HepG2 (cell line): ENCODE results near the gene RALY. TPM values are rescaled to one million over a fixed set of nuclear protein-coding genes. Genes with fewer than 3 reads are reported as not detected.
A peak's percentile ranks its signal among the peaks of the same experiment; 100 is the strongest.

ENCODE experiments used
- ATAC-seq: fragments of 200-7000 bp; cut with Tn5 transposase; 3 replicates; pipeline ENCODE4 v1.9.1; 2020; ENCODE audit warnings: mild to moderate bottlenecking, moderate library complexity
- BruUV-seq: library from RNA; stranded (reverse); fragments of 400-500 nt; replicated peaks from 2 replicates; lab custom pipeline; 2021; lab: Mats Ljungman, UMichigan
- CTCF ChIA-PET: fragments of 300-600 bp; formaldehyde crosslinking; extraction: SDS; loops from one replicate; lab custom pipeline; 2021; ENCODE audit warnings: low total read pairs, inconsistent platforms, low intra/inter-chr PET ratio; lab: Yijun Ruan, JAX
- POLR2A ChIA-PET: fragments of 350-600 bp; sonication (Branson Sonifier 250); formaldehyde crosslinking; loops from one replicate; lab custom pipeline; 2020; ENCODE audit warnings: antibody characterized with exemption, inconsistent platforms; lab: Yijun Ruan, JAX
- DNase-seq: peaks from one replicate; pipeline ENCODE4 v3.0.0-alpha.2; 2015; ENCODE audit warnings: low spot score
- FAIRE-seq: peaks from 3 replicates; lab custom pipeline; 2011; peaks lifted over from hg19 to GRCh38; lab: Jason Lieb, UNC
- H2AFZ ChIP-seq: one replicate; pipeline ENCODE4 v1.6.1; 2011; ENCODE audit warnings: low read length, inconsistent platforms
- H3K27ac ChIP-seq: fragments of 300-600 bp; 3 replicates; pipeline ENCODE4 v1.8.0; 2011; ENCODE audit warnings: mixed run types, mild to moderate bottlenecking, mixed read lengths, low read length, inconsistent platforms; ENCODE audit not compliant: insufficient read depth; ENCODE audit errors: extremely low read length
- H3K27me3 ChIP-seq, 2 experiments: fragments of 200-600 bp in 1 of 2; 2 replicates in 1 of 2; 3 replicates in 1 of 2; pipeline versions ENCODE4 v1.6.0 to v1.8.0; 2011; ENCODE audit warnings: low read length in 2 of 2, mild to moderate bottlenecking in 2 of 2, moderate library complexity in 2 of 2, inconsistent platforms in 1 of 2; ENCODE audit not compliant: insufficient read depth in 2 of 2, control insufficient read depth in 1 of 2
- H3K36me3 ChIP-seq, 2 experiments: fragments of 200-600 bp in 1 of 2; replicated peaks in 1 of 2; 2 replicates in 1 of 2; 3 replicates in 1 of 2; pipeline versions ENCODE4 v1.5.1 to v1.8.0; 2011; ENCODE audit warnings: low read length in 2 of 2, inconsistent platforms in 1 of 2; ENCODE audit not compliant: insufficient read depth in 2 of 2, control insufficient read depth in 1 of 2
- H3K4me1 ChIP-seq: 2 replicates; pipeline ENCODE4 v1.5.1; 2012; ENCODE audit warnings: low read length, inconsistent platforms; ENCODE audit not compliant: insufficient read depth
- H3K4me2 ChIP-seq: 2 replicates; pipeline ENCODE4 v1.6.0; 2011; ENCODE audit warnings: low read depth, low read length, inconsistent platforms
- H3K4me3 ChIP-seq, 3 experiments: fragments of 200-600 bp in 1 of 3; sonication (generic), shearing (Covaris generic) in 1 of 3; replicated peaks in 1 of 3; 2 replicates each; pipeline ENCODE4 v1.5.1; 2011 to 2016; ENCODE audit warnings: low read length in 3 of 3, inconsistent platforms in 2 of 3, low read depth in 2 of 3, mild to moderate bottlenecking in 2 of 3, control low read depth in 1 of 3, mixed read lengths in 1 of 3; ENCODE audit not compliant: insufficient read depth in 1 of 3
- H3K79me2 ChIP-seq: one replicate; pipeline ENCODE4 v1.6.1; 2011; ENCODE audit warnings: low read length, inconsistent platforms; ENCODE audit not compliant: insufficient read depth
- H3K9ac ChIP-seq: 2 replicates; pipeline ENCODE4 v1.6.0; 2011; ENCODE audit warnings: mild to moderate bottlenecking, low read depth, low read length, inconsistent platforms; ENCODE audit not compliant: insufficient read depth
- H3K9me3 ChIP-seq: 2 replicates; pipeline ENCODE4 v1.5.1; 2012; ENCODE audit warnings: mild to moderate bottlenecking, low read length
- H4K20me1 ChIP-seq: 2 replicates; pipeline ENCODE4 v1.6.0; 2011; ENCODE audit warnings: inconsistent platforms, mild to moderate bottlenecking, low read length, moderate library complexity; ENCODE audit not compliant: insufficient read depth
- MTA3 ChIP-seq: sonication (generic); formaldehyde crosslinking; IDR thresholded peaks from 2 replicates; pipeline ENCODE4 v1.4.0; 2020; ENCODE audit warnings: missing genetic modification reagents
- SP1 ChIP-seq, 2 experiments: fragments of 450-650 bp in 1 of 2; sonication (generic) in 1 of 2; formaldehyde crosslinking in 1 of 2; IDR thresholded peaks; 2 replicates each; pipeline versions ENCODE4 v1.4.0 to v1.6.1; 2016 to 2020; ENCODE audit warnings: missing genetic modification reagents in 1 of 2
- STAG1 ChIP-seq: sonication (generic); formaldehyde crosslinking; IDR thresholded peaks from 2 replicates; pipeline ENCODE4 v1.4.0; 2020; ENCODE audit warnings: missing genetic modification reagents
- ZNF354B ChIP-seq: sonication (generic); formaldehyde crosslinking; IDR thresholded peaks from 2 replicates; pipeline ENCODE4 v1.8.0; 2022; ENCODE audit warnings: mild to moderate bottlenecking, missing genetic modification reagents
- WGBS: methylation state at CpG from one replicate; pipeline ENCODE4 v1.1.6; 2017; ENCODE audit warnings: low lambda C conversion rate; 5-methylcytosine and 5-hydroxymethylcytosine counted together
- in situ Hi-C: cut with HindIII; loops from 2 replicates; pipeline ENCODE4 v1.10.0; 2017; ENCODE audit warnings: low pct_unique_long_range_greater_than_20kb; ENCODE audit not compliant: extremely low pct_ligation_motif_present
- intact Hi-C: fragments of 100-400 bp; cut with micrococcal nuclease; formaldehyde crosslinking; loops from one replicate; pipeline ENCODE4 v1.10.0; 2022; ENCODE audit not compliant: unreplicated experiment
- polyA plus RNA-seq, 8 experiments: library from polyadenylated mRNA; depleted of rRNA in 3 of 8; stranded (reverse) in 7 of 8; unstranded in 1 of 8; fragments of >200 nt; fragmentation: Illumina TruSeq in 4 of 8; extraction: Trizol in 4 of 8; gene quantifications; 2 replicates each; pipeline versions ENCODE4 v1.2.1 to v1.2.3, GENCODE V29; 2011 to 2016; ENCODE audit warnings: low read depth in 4 of 8, missing spikeins in 1 of 8, mixed read lengths in 1 of 8; ENCODE audit not compliant: insufficient read depth in 1 of 8
- total RNA-seq, 5 experiments: library from RNA; depleted of rRNA; stranded (reverse); fragments of >200 nt; fragmentation: Illumina TruSeq; extraction: Trizol; gene quantifications; 2 replicates each; pipeline ENCODE4 v1.2.3, GENCODE V29; 2016; ENCODE audit warnings: low read depth in 1 of 5
- TF ChIP-seq, protein P1 (sequence below): sonication (generic); formaldehyde crosslinking; IDR thresholded peaks from 2 replicates; pipeline ENCODE4 v1.4.0; 2020; ENCODE audit warnings: low read depth, mild to moderate bottlenecking, missing genetic modification reagents
- TF ChIP-seq, protein P2 (sequence below): sonication (generic); formaldehyde crosslinking; IDR thresholded peaks from 2 replicates; pipeline ENCODE4 v1.5.0; 2020; ENCODE audit warnings: mild to moderate bottlenecking, missing genetic modification reagents, borderline replicate concordance
- TF ChIP-seq, protein P3 (sequence below): sonication (generic); formaldehyde crosslinking; conservative IDR thresholded peaks from 2 replicates; pipeline ENCODE4 v1.8.0; 2022; ENCODE audit warnings: missing genetic modification reagents
- TF ChIP-seq, protein P4 (sequence below): sonication (generic); formaldehyde crosslinking; IDR thresholded peaks from 2 replicates; pipeline ENCODE4 v1.4.0; 2020; ENCODE audit warnings: missing genetic modification reagents, borderline replicate concordance
- TF ChIP-seq, protein P5 (sequence below): sonication (generic); formaldehyde crosslinking; IDR thresholded peaks from 2 replicates; pipeline ENCODE4 v1.4.0; 2020; ENCODE audit warnings: missing genetic modification reagents, borderline replicate concordance
- TF ChIP-seq, protein P6 (sequence below): sonication (generic); formaldehyde crosslinking; IDR thresholded peaks from 2 replicates; pipeline ENCODE4 v1.9.0; 2021; ENCODE audit warnings: missing genetic modification reagents, mild to moderate bottlenecking, borderline replicate concordance

The RALY gene
- total and polyA plus RNA-seq, 2 of the 13 experiments (the other 11 are each of a cell fraction or from before 2014, with no cell fraction given), result 178 to 186 TPM

DNA sequence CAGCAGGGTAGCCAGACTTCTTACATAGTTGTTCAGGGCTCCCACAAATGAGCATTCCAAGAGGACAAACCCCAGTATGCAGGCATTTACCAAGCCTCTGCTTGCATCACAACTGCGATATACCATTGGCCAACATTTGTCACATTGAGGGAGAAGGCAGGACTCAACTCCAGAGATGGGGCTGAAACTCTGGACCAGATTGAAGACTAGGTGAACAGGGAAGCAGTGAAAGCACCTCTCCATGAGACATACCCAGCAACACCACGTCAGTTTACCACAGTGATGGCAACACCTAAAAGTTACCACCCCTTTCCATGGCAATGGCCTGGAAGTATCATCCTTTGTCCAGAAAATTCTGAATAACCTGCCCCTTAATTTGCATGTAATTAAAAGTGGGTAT lies 7.9 kb upstream of the RALY start:
- WGBS, result 66% methylated on average over 2 of the region's 2 CpGs
- no peaks in the 10 kb centered on the region for H4K20me1 ChIP-seq
- no peaks in the 10 kb centered on the region for H3K79me2 ChIP-seq
- H3K9ac ChIP-seq, result no peak overlapping the region
- no TSS peak for BruUV-seq
- POLR2A ChIA-PET, result no interaction called here
- CTCF ChIA-PET, result no interaction called here
- DNase-seq (no peak), FAIRE-seq (no peak), ATAC-seq (no peak)
- H3K4me3 ChIP-seq, result no peak overlapping the region
- in situ Hi-C loops (no loop called here), intact Hi-C loops (no loop called here)
- H3K36me3 ChIP-seq, result no peaks in the 10 kb centered on the region
- H3K4me2 ChIP-seq, result no peak overlapping the region
- no peak overlapping the region for H3K27ac ChIP-seq
- H3K4me1 ChIP-seq, result peaks cover 8% of the 10 kb centered on the region
- H2AFZ ChIP-seq, result no peak overlapping the region
- no peaks in the 10 kb centered on the region for H3K9me3 ChIP-seq
- H3K27me3 ChIP-seq, result peaks cover 0 to 2% of the 10 kb centered on the region in 2 experiments; a peak in 1 of 5 replicates
- TF ChIP-seq SP1 (IDR thresholded peaks at IDR 0.05) (no peak), SP1 (CRISPR knock-in tag; IDR thresholded peaks at IDR 0.05) (no peak), ZNF354B (CRISPR knock-in tag) (no peak), MTA3 (CRISPR knock-in tag) (no peak), STAG1 (no peak)
- TF ChIP-seq, protein P1, sequence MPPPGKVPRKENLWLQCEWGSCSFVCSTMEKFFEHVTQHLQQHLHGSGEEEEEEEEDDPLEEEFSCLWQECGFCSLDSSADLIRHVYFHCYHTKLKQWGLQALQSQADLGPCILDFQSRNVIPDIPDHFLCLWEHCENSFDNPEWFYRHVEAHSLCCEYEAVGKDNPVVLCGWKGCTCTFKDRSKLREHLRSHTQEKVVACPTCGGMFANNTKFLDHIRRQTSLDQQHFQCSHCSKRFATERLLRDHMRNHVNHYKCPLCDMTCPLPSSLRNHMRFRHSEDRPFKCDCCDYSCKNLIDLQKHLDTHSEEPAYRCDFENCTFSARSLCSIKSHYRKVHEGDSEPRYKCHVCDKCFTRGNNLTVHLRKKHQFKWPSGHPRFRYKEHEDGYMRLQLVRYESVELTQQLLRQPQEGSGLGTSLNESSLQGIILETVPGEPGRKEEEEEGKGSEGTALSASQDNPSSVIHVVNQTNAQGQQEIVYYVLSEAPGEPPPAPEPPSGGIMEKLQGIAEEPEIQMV, result peak; percentile 58; the same call in 1 of the 2 replicates
- TF ChIP-seq, protein P2, sequence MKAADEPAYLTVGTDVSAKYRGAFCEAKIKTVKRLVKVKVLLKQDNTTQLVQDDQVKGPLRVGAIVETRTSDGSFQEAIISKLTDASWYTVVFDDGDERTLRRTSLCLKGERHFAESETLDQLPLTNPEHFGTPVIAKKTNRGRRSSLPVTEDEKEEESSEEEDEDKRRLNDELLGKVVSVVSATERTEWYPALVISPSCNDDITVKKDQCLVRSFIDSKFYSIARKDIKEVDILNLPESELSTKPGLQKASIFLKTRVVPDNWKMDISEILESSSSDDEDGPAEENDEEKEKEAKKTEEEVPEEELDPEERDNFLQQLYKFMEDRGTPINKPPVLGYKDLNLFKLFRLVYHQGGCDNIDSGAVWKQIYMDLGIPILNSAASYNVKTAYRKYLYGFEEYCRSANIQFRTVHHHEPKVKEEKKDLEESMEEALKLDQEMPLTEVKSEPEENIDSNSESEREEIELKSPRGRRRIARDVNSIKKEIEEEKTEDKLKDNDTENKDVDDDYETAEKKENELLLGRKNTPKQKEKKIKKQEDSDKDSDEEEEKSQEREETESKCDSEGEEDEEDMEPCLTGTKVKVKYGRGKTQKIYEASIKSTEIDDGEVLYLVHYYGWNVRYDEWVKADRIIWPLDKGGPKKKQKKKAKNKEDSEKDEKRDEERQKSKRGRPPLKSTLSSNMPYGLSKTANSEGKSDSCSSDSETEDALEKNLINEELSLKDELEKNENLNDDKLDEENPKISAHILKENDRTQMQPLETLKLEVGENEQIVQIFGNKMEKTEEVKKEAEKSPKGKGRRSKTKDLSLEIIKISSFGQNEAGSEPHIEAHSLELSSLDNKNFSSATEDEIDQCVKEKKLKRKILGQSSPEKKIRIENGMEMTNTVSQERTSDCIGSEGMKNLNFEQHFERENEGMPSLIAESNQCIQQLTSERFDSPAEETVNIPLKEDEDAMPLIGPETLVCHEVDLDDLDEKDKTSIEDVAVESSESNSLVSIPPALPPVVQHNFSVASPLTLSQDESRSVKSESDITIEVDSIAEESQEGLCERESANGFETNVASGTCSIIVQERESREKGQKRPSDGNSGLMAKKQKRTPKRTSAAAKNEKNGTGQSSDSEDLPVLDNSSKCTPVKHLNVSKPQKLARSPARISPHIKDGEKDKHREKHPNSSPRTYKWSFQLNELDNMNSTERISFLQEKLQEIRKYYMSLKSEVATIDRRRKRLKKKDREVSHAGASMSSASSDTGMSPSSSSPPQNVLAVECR, result no peak
- TF ChIP-seq, protein P3, sequence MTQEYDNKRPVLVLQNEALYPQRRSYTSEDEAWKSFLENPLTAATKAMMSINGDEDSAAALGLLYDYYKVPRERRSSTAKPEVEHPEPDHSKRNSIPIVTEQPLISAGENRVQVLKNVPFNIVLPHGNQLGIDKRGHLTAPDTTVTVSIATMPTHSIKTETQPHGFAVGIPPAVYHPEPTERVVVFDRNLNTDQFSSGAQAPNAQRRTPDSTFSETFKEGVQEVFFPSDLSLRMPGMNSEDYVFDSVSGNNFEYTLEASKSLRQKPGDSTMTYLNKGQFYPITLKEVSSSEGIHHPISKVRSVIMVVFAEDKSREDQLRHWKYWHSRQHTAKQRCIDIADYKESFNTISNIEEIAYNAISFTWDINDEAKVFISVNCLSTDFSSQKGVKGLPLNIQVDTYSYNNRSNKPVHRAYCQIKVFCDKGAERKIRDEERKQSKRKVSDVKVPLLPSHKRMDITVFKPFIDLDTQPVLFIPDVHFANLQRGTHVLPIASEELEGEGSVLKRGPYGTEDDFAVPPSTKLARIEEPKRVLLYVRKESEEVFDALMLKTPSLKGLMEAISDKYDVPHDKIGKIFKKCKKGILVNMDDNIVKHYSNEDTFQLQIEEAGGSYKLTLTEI (CRISPR knock-in tag), result no peak
- TF ChIP-seq, protein P4, sequence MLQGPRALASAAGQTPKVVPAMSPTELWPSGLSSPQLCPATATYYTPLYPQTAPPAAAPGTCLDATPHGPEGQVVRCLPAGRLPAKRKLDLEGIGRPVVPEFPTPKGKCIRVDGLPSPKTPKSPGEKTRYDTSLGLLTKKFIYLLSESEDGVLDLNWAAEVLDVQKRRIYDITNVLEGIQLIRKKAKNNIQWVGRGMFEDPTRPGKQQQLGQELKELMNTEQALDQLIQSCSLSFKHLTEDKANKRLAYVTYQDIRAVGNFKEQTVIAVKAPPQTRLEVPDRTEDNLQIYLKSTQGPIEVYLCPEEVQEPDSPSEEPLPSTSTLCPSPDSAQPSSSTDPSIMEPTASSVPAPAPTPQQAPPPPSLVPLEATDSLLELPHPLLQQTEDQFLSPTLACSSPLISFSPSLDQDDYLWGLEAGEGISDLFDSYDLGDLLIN, result no peak
- TF ChIP-seq, protein P5, sequence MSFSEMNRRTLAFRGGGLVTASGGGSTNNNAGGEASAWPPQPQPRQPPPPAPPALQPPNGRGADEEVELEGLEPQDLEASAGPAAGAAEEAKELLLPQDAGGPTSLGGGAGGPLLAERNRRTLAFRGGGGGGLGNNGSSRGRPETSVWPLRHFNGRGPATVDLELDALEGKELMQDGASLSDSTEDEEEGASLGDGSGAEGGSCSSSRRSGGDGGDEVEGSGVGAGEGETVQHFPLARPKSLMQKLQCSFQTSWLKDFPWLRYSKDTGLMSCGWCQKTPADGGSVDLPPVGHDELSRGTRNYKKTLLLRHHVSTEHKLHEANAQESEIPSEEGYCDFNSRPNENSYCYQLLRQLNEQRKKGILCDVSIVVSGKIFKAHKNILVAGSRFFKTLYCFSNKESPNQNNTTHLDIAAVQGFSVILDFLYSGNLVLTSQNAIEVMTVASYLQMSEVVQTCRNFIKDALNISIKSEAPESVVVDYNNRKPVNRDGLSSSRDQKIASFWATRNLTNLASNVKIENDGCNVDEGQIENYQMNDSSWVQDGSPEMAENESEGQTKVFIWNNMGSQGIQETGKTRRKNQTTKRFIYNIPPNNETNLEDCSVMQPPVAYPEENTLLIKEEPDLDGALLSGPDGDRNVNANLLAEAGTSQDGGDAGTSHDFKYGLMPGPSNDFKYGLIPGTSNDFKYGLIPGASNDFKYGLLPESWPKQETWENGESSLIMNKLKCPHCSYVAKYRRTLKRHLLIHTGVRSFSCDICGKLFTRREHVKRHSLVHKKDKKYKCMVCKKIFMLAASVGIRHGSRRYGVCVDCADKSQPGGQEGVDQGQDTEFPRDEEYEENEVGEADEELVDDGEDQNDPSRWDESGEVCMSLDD (CRISPR knock-in tag), result no peak
- TF ChIP-seq, protein P6, sequence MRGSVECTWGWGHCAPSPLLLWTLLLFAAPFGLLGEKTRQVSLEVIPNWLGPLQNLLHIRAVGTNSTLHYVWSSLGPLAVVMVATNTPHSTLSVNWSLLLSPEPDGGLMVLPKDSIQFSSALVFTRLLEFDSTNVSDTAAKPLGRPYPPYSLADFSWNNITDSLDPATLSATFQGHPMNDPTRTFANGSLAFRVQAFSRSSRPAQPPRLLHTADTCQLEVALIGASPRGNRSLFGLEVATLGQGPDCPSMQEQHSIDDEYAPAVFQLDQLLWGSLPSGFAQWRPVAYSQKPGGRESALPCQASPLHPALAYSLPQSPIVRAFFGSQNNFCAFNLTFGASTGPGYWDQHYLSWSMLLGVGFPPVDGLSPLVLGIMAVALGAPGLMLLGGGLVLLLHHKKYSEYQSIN, result no peak
